Measurements from ENCODE around the gene KLF6.
A peak's percentile ranks its signal among the peaks of the same experiment; 100 is the strongest.
"Not testable (repeated sequence)": the region's sequence is repeated elsewhere in the genome, so short reads cannot be mapped to it uniquely, and the experiment has no call there.

KLF6 gene

GRCh38 chr10:3756360-3756740 lies 28.7 kb downstream of the KLF6 start:
- no peak for DNase-seq

- peak in 3 of 14 donors; percentile 8 to 64 (median 62) for DNase-seq
These were observed 29.3 kb downstream of the KLF6 start for GRCh38 chr10:3755440-3756359.

- no peak for DNase-seq
These were observed 30.1 kb downstream of the KLF6 start for GRCh38 chr10:3754727-3755439.

- no peak for DNase-seq
These were observed 34.2 kb downstream of the KLF6 start for GRCh38 chr10:3750854-3751253.

- peak in 5 of 14 donors; percentile 8 to 40 (median 34) for DNase-seq
These were observed 34.8 kb downstream of the KLF6 start for GRCh38 chr10:3750006-3750816.

GRCh38 chr10:3749600-3749999 lies 35.4 kb downstream of the KLF6 start:
- DNase-seq: peak in 4 of 14 donors; percentile 27 to 40 (median 34)

- DNase-seq: no peak
These were observed 36.0 kb downstream of the KLF6 start for GRCh38 chr10:3749011-3749410.

GRCh38 chr10:3748484-3748883 lies 36.5 kb downstream of the KLF6 start:
- DNase-seq: no peak

- no peak for DNase-seq
These were observed 37.0 kb downstream of the KLF6 start for GRCh38 chr10:3747984-3748383.

GRCh38 chr10:3747248-3747960 lies 37.6 kb downstream of the KLF6 start:
- DNase-seq: no peak

- no peak for DNase-seq
These were observed 38.4 kb downstream of the KLF6 start for GRCh38 chr10:3746634-3747033.

- no peak for DNase-seq
These were observed 39.5 kb downstream of the KLF6 start for GRCh38 chr10:3745521-3745920.

GRCh38 chr10:3741688-3742461 lies 43.1 kb downstream of the KLF6 start:
- DNase-seq: no peak

- no peak for DNase-seq
These were observed 44.7 kb downstream of the KLF6 start for GRCh38 chr10:3740157-3740871.

- DNase-seq: no peak
These were observed 46.1 kb downstream of the KLF6 start for GRCh38 chr10:3738855-3739350.

- no peak for DNase-seq
These were observed 47.1 kb downstream of the KLF6 start for GRCh38 chr10:3737864-3738263.

GRCh38 chr10:3735175-3735574 lies 49.8 kb downstream of the KLF6 start:
- peak in 1 of 14 donors; percentile 10 for DNase-seq

- no peak for DNase-seq
These were observed 50.9 kb downstream of the KLF6 start for GRCh38 chr10:3734111-3734510.

GRCh38 chr10:3732183-3732582 lies 52.8 kb downstream of the KLF6 start:
- not testable (repeated sequence) for DNase-seq

GRCh38 chr10:3729397-3729976 lies 55.5 kb downstream of the KLF6 start:
- DNase-seq: no peak
